K562 (cell line): ENCODE data around the gene CST6. TPM values are rescaled to one million over a fixed set of nuclear protein-coding genes. Genes with fewer than 3 reads are reported as not detected.

Source experiments
- BRF1 ChIP-seq: IDR thresholded peaks from 3 replicates; pipeline ENCODE4 v1.6.1; 2011; ENCODE audit warnings: borderline replicate concordance, mild to moderate bottlenecking; ENCODE audit not compliant: insufficient read length; ENCODE audit errors: extremely low read depth
- CC2D1A ChIP-seq: fragments of 450-650 bp; IDR thresholded peaks from 2 replicates; pipeline ENCODE4 v1.6.1; 2017; ENCODE audit warnings: mild to moderate bottlenecking
- CTCF ChIP-seq, 3 experiments: IDR thresholded peaks in 2 of 3; conservative IDR thresholded peaks in 1 of 3; 2 replicates each; pipeline ENCODE4 v1.5.1; 2011 to 2012; ENCODE audit warnings: low read length in 3 of 3, mild to moderate bottlenecking in 3 of 3, control low read depth in 2 of 3, improper control_type of control experiment in 1 of 3, inconsistent platforms in 1 of 3, low read depth in 1 of 3, mixed read lengths in 1 of 3, moderate library complexity in 1 of 3; ENCODE audit not compliant: insufficient read depth in 2 of 3
- HSF4 ChIP-seq: fragments of 250-450 bp; sonication (Bioruptor Pico); IDR thresholded peaks from 2 replicates; pipeline ENCODE4 v2.1.2; 2022; ENCODE audit warnings: mild to moderate bottlenecking, moderate library complexity, borderline replicate concordance
- JUN ChIP-seq, 2 experiments: sonication (generic) in 1 of 2; formaldehyde crosslinking in 1 of 2; IDR thresholded peaks; 2 replicates each; pipeline versions ENCODE4 v1.6.1 to v1.8.0; 2012 to 2022; ENCODE audit warnings: borderline replicate concordance in 2 of 2, mild to moderate bottlenecking in 2 of 2, improper control_type of control experiment in 1 of 2, low read depth in 1 of 2, low read length in 1 of 2, missing genetic modification reagents in 1 of 2
- NFYB ChIP-seq: IDR thresholded peaks from 2 replicates; pipeline ENCODE4 v1.6.1; 2011; ENCODE audit warnings: mild to moderate bottlenecking, moderate library complexity; ENCODE audit not compliant: insufficient read length; ENCODE audit errors: extremely low read depth
- NRF1 ChIP-seq, 2 experiments: fragments of 450-650 bp; IDR thresholded peaks in 1 of 2; conservative IDR thresholded peaks in 1 of 2; 2 replicates each; pipeline ENCODE4 v1.6.1; 2014; ENCODE audit warnings: mild to moderate bottlenecking in 2 of 2
- PATZ1 ChIP-seq: fragments of 250-450 bp; sonication (Bioruptor Pico); IDR thresholded peaks from 2 replicates; pipeline ENCODE4 v1.5.0; 2020; ENCODE audit warnings: mild to moderate bottlenecking, borderline replicate concordance
- RB1 ChIP-seq: fragments of 450-650 bp; IDR thresholded peaks from 2 replicates; pipeline ENCODE4 v1.6.1; 2017; ENCODE audit warnings: low read depth, mild to moderate bottlenecking
- REST ChIP-seq, 2 experiments: fragments of 450-650 bp; formaldehyde crosslinking in 1 of 2; IDR thresholded peaks; 2 replicates each; pipeline versions ENCODE4 v1.4.0 to v1.6.1; 2014 to 2020; ENCODE audit warnings: mild to moderate bottlenecking in 2 of 2, borderline replicate concordance in 1 of 2, low read depth in 1 of 2
- polyA plus RNA-seq, 8 experiments: library from polyadenylated mRNA; depleted of rRNA in 4 of 8; stranded (reverse) in 5 of 8; unstranded in 3 of 8; fragments of >200 nt; fragmentation: Nextera tagmentation in 2 of 8; fragmentation: Illumina TruSeq in 1 of 8; extraction: Ambion mirVana in 2 of 8; extraction: Trizol in 1 of 8; gene quantifications; 2 replicates each; pipeline versions ENCODE4 v1.2.1 to v1.2.3, GENCODE V29; 2011 to 2014; ENCODE audit warnings: inconsistent platforms in 1 of 8, missing spikeins in 1 of 8
- total RNA-seq, 7 experiments: library from RNA; depleted of rRNA in 6 of 7; stranded (reverse); fragments of >200 nt in 6 of 7; fragmentation: Illumina TruSeq in 2 of 7; extraction: Trizol in 2 of 7; gene quantifications; 2 replicates each; pipeline versions ENCODE4 v1.2.1 to v1.2.3, GENCODE V29; 2011 to 2021; ENCODE audit warnings: low replicate concordance in 1 of 7

Gene CST6
- total and polyA plus RNA-seq, 9 of the 15 experiments (the other 6 are each of a cell fraction or from before 2014, with no cell fraction given), result not detected

- TF ChIP-seq REST (IDR thresholded peaks at IDR 0.05; ENCODE audit: borderline replicate concordance), result peak; percentile 8; the same call in 1 of the 2 replicates
- no peak for TF ChIP-seq REST (CRISPR knock-in tag; IDR thresholded peaks at IDR 0.05; ENCODE audit: low read depth)
- peak in 1 of 3 experiments; percentile 17; a peak in 1 of 6 replicates for TF ChIP-seq CTCF (IDR thresholded peaks at IDR 0.05 in 2 of 3, conservative IDR thresholded peaks at IDR 0.05 in 1 of 3; ENCODE audit: insufficient read depth in 2 of 3, low read depth in 1 of 3, low read length in 3 of 3)
- no peak for TF ChIP-seq HSF4 (CRISPR knock-in tag)
- TF ChIP-seq RB1, result peak; percentile 44; the same call in 1 of the 2 replicates
- TF ChIP-seq BRF1, result no peak
- no peak for TF ChIP-seq NFYB
- no peak for TF ChIP-seq CC2D1A
- no peak for TF ChIP-seq PATZ1 (CRISPR knock-in tag)
- peak; percentile 56 to 65; a peak in 2 of 4 replicates for TF ChIP-seq NRF1 (conservative IDR thresholded peaks at IDR 0.05 in 1 of 2, IDR thresholded peaks at IDR 0.05 in 1 of 2)
- TF ChIP-seq JUN (IDR thresholded peaks at IDR 0.05; ENCODE audit: borderline replicate concordance, low read depth, low read length), result no peak
- TF ChIP-seq JUN (CRISPR knock-in tag; IDR thresholded peaks at IDR 0.05; ENCODE audit: borderline replicate concordance), result no peak
Measured at GRCh38 chr11:66002648-66003225, 9.1 kb upstream of the CST6 start (continued).
